Astrocyte of the hippocampus (primary cell): Measurements from ENCODE around the gene SHBG.

Experiments used
- DNase-seq: peaks from one replicate; pipeline ENCODE4 v3.0.0; 2011; ENCODE audit warnings: low read depth, low spot score

Gene SHBG

GRCh38 chr17:7646457-7646856 lies 16.5 kb downstream of the SHBG start:
- no peak for DNase-seq

- no peak for DNase-seq
Observed at GRCh38 chr17:7647018-7647417, 17.1 kb downstream of the SHBG start.

- DNase-seq = peak; percentile 60
Observed at GRCh38 chr17:7650509-7651096, 20.7 kb downstream of the SHBG start, which contains the start of gene ATP1B2. ATP1B2 (plus strand) TSS chr17:7650926; CDS start chr17:7651519, 593 bp downstream.

- no peak for DNase-seq
Observed at GRCh38 chr17:7651097-7651664, 21.2 kb downstream of the SHBG start.

GRCh38 chr17:7651665-7652387 lies 21.9 kb downstream of the SHBG start:
- DNase-seq = peak; percentile 25

GRCh38 chr17:7652388-7653356 lies 22.7 kb downstream of the SHBG start:
- no peak for DNase-seq

- peak; percentile 37 for DNase-seq
Observed at GRCh38 chr17:7654832-7655540, 25.1 kb downstream of the SHBG start.

GRCh38 chr17:7655541-7655840 lies 25.6 kb downstream of the SHBG start:
- DNase-seq = no peak

GRCh38 chr17:7656958-7657609 lies 27.1 kb downstream of the SHBG start:
- peak; percentile 77 for DNase-seq

- DNase-seq = peak; percentile 71
Observed at GRCh38 chr17:7667656-7668406, 37.9 kb downstream of the SHBG start.

GRCh38 chr17:7668482-7668881 lies 38.5 kb downstream of the SHBG start:
- no peak for DNase-seq

GRCh38 chr17:7673239-7673638 lies 43.3 kb downstream of the SHBG start:
- no peak for DNase-seq

- DNase-seq = no peak
Observed at GRCh38 chr17:7674934-7675333, 45.0 kb downstream of the SHBG start.

- DNase-seq = peak; percentile 37
Observed at GRCh38 chr17:7676533-7676932, 46.6 kb downstream of the SHBG start.

- DNase-seq = no peak
Observed at GRCh38 chr17:7677388-7678067, 47.6 kb downstream of the SHBG start.
